WTC11 (cell line): ENCODE data around the gene ZBTB16. TPM values are rescaled to one million over a fixed set of nuclear protein-coding genes. Genes with fewer than 3 reads are reported as not detected.

Experiments
- ATAC-seq: fragments of 200-7000 bp; cut with Tn5 transposase; 2 replicates; pipeline ENCODE4 v1.10.0; 2021; ENCODE audit warnings: mild to moderate bottlenecking, moderate library complexity
- CTCF ChIA-PET: fragments of 300-600 bp; sonication (Branson Sonifier 250); formaldehyde crosslinking; loops from one replicate; lab custom pipeline; 2021; ENCODE audit warnings: antibody characterized with exemption; lab: Charles Lee
- POLR2A ChIA-PET: fragments of 350-600 bp; sonication (Branson Sonifier 250); formaldehyde crosslinking; loops from one replicate; lab custom pipeline; 2021; ENCODE audit warnings: antibody characterized with exemption; lab: Charles Lee
- DNase-seq: peaks from one replicate; pipeline ENCODE4 v3.0.0; 2021; ENCODE audit warnings: low spot score
- H3K27ac Mint-ChIP-seq: 2 replicates; pipeline ENCODE4 v1.8.0; 2021; ENCODE audit warnings: mixed read lengths
- H3K27me3 Mint-ChIP-seq: 2 replicates; pipeline ENCODE4 v1.8.0; 2021; ENCODE audit warnings: low read depth, mild to moderate bottlenecking, moderate library complexity, mixed read lengths
- H3K36me3 Mint-ChIP-seq: 2 replicates; pipeline ENCODE4 v1.8.0; 2021; ENCODE audit warnings: mixed read lengths
- H3K4me1 Mint-ChIP-seq: 2 replicates; pipeline ENCODE4 v1.8.0; 2022; ENCODE audit warnings: mixed read lengths
- H3K4me3 Mint-ChIP-seq: 2 replicates; pipeline ENCODE4 v1.8.0; 2021; ENCODE audit warnings: mild to moderate bottlenecking, moderate library complexity, mixed read lengths
- H3K9me3 Mint-ChIP-seq: 2 replicates; pipeline ENCODE4 v1.8.0; 2021; ENCODE audit warnings: mixed read lengths
- E2F5 ChIP-seq: sonication (generic); formaldehyde crosslinking; IDR thresholded peaks from 2 replicates; pipeline ENCODE4 v1.8.1; 2022; ENCODE audit warnings: mild to moderate bottlenecking, moderate library complexity, missing genetic modification reagents
- GTF2I ChIP-seq: fragments of 250-450 bp; sonication (Bioruptor Pico); conservative IDR thresholded peaks from 2 replicates; pipeline ENCODE4 v1.4.0; 2021; ENCODE audit warnings: mild to moderate bottlenecking
- HMGXB4 ChIP-seq: sonication (generic); formaldehyde crosslinking; IDR thresholded peaks from 2 replicates; pipeline ENCODE4 v1.8.1; 2023; ENCODE audit warnings: mild to moderate bottlenecking, moderate library complexity, missing genetic modification reagents
- MLX ChIP-seq: sonication (generic); formaldehyde crosslinking; IDR thresholded peaks from 2 replicates; pipeline ENCODE4 v1.8.1; 2023; ENCODE audit warnings: mild to moderate bottlenecking, missing genetic modification reagents, moderate library complexity
- NFYB ChIP-seq: sonication (generic); formaldehyde crosslinking; conservative IDR thresholded peaks from 2 replicates; pipeline ENCODE4 v1.8.0; 2022; ENCODE audit warnings: low read depth, missing genetic modification reagents
- NR3C1 ChIP-seq: sonication (generic); formaldehyde crosslinking; conservative IDR thresholded peaks from 2 replicates; pipeline ENCODE4 v1.8.1; 2023; ENCODE audit warnings: low read depth, mild to moderate bottlenecking, missing genetic modification reagents
- PRRX2 ChIP-seq: fragments of 250-450 bp; sonication (Bioruptor Pico); IDR thresholded peaks from 2 replicates; pipeline ENCODE4 v1.8.0; 2021; ENCODE audit warnings: mild to moderate bottlenecking
- TEAD1 ChIP-seq: sonication (generic); formaldehyde crosslinking; IDR thresholded peaks from 2 replicates; pipeline ENCODE4 v1.8.0; 2022; ENCODE audit warnings: mild to moderate bottlenecking, missing genetic modification reagents
- ZNF138 ChIP-seq: sonication (generic); formaldehyde crosslinking; conservative IDR thresholded peaks from 2 replicates; pipeline ENCODE4 v1.8.1; 2022; ENCODE audit warnings: mild to moderate bottlenecking, moderate library complexity, missing genetic modification reagents
- ZNF232 ChIP-seq: sonication (generic); formaldehyde crosslinking; IDR thresholded peaks from 2 replicates; pipeline ENCODE4 v1.8.0; 2022; ENCODE audit warnings: mild to moderate bottlenecking, missing genetic modification reagents
- ZNF263 ChIP-seq: sonication (generic); formaldehyde crosslinking; IDR thresholded peaks from 2 replicates; pipeline ENCODE4 v1.8.1; 2022; ENCODE audit warnings: low read depth, mild to moderate bottlenecking, moderate library complexity, missing genetic modification reagents
- ZNF425 ChIP-seq: fragments of 250-450 bp; sonication (Bioruptor Pico); conservative IDR thresholded peaks from 2 replicates; pipeline ENCODE4 v1.9.0; 2021; ENCODE audit warnings: mild to moderate bottlenecking
- total RNA-seq: library from RNA; stranded (reverse); gene quantifications from 3 replicates; pipeline ENCODE4 v1.2.3, GENCODE V29; 2021
- TF ChIP-seq, protein P1 (sequence below): sonication (generic); formaldehyde crosslinking; IDR thresholded peaks from 2 replicates; pipeline ENCODE4 v1.8.0; 2023; ENCODE audit warnings: missing genetic modification reagents
- TF ChIP-seq, protein P2 (sequence below): fragments of 250-450 bp; sonication (Bioruptor Pico); IDR thresholded peaks from 2 replicates; pipeline ENCODE4 v1.9.0; 2021; ENCODE audit warnings: mild to moderate bottlenecking
- TF ChIP-seq, protein P3 (sequence below): sonication (generic); formaldehyde crosslinking; IDR thresholded peaks from 2 replicates; pipeline ENCODE4 v1.8.1; 2022; ENCODE audit warnings: low read depth, mild to moderate bottlenecking, moderate library complexity, missing genetic modification reagents, borderline replicate concordance
- TF ChIP-seq, protein P4 (sequence below): fragments of 200-600 bp; IDR thresholded peaks from 2 replicates; pipeline ENCODE4 v1.8.0; 2022; ENCODE audit warnings: antibody characterized with exemption
- TF ChIP-seq, protein P5 (sequence below): sonication (generic); formaldehyde crosslinking; IDR thresholded peaks from 2 replicates; pipeline ENCODE4 v1.8.0; 2022; ENCODE audit warnings: mild to moderate bottlenecking, missing genetic modification reagents

The ZBTB16 gene
- total RNA-seq, 1 experiment from 2014 or later, result 0.57 TPM

GRCh38 chr11:114176321-114176720 is 116.8 kb downstream of the ZBTB16 start:
- peaks cover 13% of the 10 kb centered on the region for H3K4me1 Mint-ChIP-seq
- TF ChIP-seq, protein P1, sequence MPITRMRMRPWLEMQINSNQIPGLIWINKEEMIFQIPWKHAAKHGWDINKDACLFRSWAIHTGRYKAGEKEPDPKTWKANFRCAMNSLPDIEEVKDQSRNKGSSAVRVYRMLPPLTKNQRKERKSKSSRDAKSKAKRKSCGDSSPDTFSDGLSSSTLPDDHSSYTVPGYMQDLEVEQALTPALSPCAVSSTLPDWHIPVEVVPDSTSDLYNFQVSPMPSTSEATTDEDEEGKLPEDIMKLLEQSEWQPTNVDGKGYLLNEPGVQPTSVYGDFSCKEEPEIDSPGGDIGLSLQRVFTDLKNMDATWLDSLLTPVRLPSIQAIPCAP (CRISPR knock-in tag), result no peak
- TF ChIP-seq ZNF263 (CRISPR knock-in tag) (no peak), NR3C1 (CRISPR knock-in tag) (no peak), ZNF138 (CRISPR knock-in tag) (no peak), E2F5 (no peak), ZNF425 (no peak), HMGXB4 (CRISPR knock-in tag) (no peak), ZNF232 (CRISPR knock-in tag) (no peak), MLX (CRISPR knock-in tag) (no peak), NFYB (CRISPR knock-in tag) (no peak), GTF2I (no peak), PRRX2 (CRISPR knock-in tag) (no peak), TEAD1 (CRISPR knock-in tag) (no peak)
- TF ChIP-seq, protein P2, sequence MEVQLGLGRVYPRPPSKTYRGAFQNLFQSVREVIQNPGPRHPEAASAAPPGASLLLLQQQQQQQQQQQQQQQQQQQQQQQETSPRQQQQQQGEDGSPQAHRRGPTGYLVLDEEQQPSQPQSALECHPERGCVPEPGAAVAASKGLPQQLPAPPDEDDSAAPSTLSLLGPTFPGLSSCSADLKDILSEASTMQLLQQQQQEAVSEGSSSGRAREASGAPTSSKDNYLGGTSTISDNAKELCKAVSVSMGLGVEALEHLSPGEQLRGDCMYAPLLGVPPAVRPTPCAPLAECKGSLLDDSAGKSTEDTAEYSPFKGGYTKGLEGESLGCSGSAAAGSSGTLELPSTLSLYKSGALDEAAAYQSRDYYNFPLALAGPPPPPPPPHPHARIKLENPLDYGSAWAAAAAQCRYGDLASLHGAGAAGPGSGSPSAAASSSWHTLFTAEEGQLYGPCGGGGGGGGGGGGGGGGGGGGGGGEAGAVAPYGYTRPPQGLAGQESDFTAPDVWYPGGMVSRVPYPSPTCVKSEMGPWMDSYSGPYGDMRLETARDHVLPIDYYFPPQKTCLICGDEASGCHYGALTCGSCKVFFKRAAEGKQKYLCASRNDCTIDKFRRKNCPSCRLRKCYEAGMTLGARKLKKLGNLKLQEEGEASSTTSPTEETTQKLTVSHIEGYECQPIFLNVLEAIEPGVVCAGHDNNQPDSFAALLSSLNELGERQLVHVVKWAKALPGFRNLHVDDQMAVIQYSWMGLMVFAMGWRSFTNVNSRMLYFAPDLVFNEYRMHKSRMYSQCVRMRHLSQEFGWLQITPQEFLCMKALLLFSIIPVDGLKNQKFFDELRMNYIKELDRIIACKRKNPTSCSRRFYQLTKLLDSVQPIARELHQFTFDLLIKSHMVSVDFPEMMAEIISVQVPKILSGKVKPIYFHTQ (CRISPR knock-in tag), result no peak
- TF ChIP-seq, protein P3, sequence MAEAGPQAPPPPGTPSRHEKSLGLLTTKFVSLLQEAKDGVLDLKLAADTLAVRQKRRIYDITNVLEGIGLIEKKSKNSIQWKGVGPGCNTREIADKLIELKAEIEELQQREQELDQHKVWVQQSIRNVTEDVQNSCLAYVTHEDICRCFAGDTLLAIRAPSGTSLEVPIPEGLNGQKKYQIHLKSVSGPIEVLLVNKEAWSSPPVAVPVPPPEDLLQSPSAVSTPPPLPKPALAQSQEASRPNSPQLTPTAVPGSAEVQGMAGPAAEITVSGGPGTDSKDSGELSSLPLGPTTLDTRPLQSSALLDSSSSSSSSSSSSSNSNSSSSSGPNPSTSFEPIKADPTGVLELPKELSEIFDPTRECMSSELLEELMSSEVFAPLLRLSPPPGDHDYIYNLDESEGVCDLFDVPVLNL (CRISPR knock-in tag), result no peak
- TF ChIP-seq, protein P4, sequence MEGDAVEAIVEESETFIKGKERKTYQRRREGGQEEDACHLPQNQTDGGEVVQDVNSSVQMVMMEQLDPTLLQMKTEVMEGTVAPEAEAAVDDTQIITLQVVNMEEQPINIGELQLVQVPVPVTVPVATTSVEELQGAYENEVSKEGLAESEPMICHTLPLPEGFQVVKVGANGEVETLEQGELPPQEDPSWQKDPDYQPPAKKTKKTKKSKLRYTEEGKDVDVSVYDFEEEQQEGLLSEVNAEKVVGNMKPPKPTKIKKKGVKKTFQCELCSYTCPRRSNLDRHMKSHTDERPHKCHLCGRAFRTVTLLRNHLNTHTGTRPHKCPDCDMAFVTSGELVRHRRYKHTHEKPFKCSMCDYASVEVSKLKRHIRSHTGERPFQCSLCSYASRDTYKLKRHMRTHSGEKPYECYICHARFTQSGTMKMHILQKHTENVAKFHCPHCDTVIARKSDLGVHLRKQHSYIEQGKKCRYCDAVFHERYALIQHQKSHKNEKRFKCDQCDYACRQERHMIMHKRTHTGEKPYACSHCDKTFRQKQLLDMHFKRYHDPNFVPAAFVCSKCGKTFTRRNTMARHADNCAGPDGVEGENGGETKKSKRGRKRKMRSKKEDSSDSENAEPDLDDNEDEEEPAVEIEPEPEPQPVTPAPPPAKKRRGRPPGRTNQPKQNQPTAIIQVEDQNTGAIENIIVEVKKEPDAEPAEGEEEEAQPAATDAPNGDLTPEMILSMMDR, result no peak
- TF ChIP-seq, protein P5, sequence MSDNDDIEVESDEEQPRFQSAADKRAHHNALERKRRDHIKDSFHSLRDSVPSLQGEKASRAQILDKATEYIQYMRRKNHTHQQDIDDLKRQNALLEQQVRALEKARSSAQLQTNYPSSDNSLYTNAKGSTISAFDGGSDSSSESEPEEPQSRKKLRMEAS, result no peak
- TF ChIP-seq, all 79 proteins: peak for 0
- no peak overlapping the region for H3K27ac Mint-ChIP-seq
- no peak for ATAC-seq
- ChIA-PET POLR2A (no interaction called here), CTCF (interaction anchor here (1.1 to 1.8 kb wide), 2 partner anchors 85 to 280 kb away, joined by 3 to 4 read pairs; no protein-coding TSS in a partner anchor)
- H3K36me3 Mint-ChIP-seq, result no peaks in the 10 kb centered on the region
- H3K27me3 Mint-ChIP-seq, result no peaks in the 10 kb centered on the region
- no peaks in the 10 kb centered on the region for H3K9me3 Mint-ChIP-seq
- no peak overlapping the region for H3K4me3 Mint-ChIP-seq
- DNase-seq, result no peak
